Measurements from ENCODE around the gene DYNLT2.
"Not testable (repeated sequence)": the region's sequence is repeated elsewhere in the genome, so short reads cannot be mapped to it uniquely, and the experiment has no call there.

The DYNLT2 gene

DNA sequence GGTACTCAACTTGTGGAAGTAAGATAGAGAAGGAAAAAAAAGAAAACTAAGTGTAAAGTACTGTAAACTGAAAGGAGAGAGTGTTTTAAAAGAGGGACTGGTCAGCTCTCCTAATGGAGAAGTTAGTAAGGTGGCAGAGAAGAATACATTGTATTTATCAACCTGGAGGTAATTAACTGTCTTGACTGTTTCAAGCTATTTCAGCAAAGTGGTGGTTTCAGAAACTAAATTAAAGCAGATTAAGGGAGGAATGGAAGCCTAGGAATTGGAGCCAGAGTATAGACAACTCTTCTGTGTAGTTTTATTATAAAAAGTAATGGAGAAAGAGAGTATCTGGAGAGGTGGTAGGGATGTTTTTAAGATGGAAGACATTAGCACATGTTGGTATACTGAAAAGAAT lies 24.4 kb downstream of the DYNLT2 start:
- no peak for DNase-seq

DNA sequence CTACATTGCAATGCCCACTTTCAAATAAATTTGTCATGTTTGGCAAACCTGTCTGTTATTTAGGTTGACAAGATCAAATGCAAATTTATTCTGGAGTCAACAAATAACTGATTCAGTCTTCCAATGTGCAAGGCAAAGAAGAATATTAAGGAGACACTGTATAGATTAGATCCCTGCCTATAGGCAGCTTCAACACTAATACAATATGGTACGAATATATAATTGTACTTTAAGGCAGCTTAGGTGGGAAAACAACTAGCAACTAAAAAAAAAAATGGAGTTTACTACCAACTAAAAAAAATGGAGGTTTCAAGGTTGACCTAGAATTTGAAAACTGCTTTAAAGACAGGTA lies 25.3 kb downstream of the DYNLT2 start:
- no peak for DNase-seq

DNA sequence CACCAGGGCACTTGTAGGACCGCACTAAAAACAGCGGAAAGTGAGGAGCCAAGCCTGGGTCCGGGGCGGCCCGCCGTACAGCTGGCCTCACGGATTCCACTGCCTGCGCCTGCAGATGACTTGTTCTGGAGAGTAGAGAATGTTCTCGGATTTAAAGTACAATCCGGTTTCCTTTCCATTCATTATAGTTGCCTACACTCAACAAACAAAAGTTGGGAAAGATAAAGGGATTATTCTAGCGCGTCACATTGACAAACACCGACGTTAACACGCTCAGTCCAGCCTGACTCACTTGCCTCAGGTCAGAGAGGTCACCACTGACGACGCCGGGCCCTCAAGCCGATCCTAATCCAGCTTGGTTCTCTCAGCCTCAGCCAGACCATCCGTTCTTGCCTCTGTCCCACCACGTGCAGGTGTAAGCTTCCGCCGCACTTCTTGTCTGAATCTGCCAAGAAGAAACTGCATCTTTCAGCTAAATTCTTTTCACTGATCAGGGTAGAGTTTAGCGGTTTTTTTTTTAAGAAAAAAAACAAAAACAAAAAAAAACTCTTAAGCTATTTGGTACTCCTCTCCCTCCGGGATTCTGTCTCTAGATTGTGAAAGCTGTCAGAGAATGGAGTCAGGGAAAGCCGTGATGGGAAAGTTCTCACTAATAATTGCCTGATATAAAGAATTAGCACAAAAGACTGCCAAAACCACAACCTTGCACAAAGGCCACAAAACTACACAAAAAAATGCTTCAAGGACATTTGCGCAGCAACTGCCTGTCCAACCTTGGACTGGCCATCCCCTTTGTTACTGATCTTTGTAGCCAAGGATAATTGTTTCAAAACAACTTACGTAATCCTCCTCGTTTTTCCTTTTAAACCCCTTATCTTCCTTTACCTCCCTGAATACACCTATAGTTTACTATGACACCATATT lies 26.0 kb downstream of the DYNLT2 start:
- no peak for DNase-seq

DNA sequence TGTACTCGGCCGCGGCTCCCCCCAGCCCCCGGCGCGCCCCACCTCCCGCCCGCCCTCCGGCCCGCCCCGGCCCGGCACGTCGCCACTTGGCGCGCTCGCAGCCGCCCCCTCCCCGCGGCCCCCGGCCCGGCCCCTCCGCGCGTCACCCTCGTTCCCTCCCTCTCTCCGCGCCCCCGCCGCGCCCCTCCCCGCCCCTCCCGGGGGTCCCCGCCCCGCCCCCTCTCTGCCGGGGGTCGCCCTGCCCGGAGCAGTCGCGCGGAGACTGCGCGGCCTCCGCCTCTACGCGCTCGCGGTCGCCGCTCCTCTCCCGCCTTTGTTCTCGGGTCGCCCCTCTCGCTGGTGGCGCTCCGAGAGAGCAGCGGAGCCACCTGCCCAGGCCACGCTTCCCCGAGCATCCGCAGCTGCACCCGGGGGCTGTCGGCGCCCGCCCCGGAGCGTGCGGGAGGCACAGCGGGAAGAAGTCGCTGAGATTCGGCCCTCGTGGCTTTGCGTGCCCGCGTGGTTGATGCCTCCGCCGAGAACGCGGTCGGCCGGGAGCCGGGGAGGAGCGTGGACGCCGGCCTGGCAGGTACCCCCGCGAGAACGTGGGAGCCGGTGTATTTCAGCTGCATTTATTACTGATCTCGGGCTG lies 26.8 kb downstream of the DYNLT2 start, which contains the start of gene PHF10:
TSS of gene PHF10 (minus strand) at position 7 of the 631 bp plus-strand sequence. CDS start 569 bp downstream, outside the sequence.
- DNase-seq: peak; percentile 63

- peak; percentile 37 for DNase-seq
Observed at GRCh38 chr6:169723991-169724493, 27.3 kb downstream of the DYNLT2 start.

- peak; percentile 58 for DNase-seq
Observed at GRCh38 chr6:169723200-169723909, 28.0 kb downstream of the DYNLT2 start.

- peak; percentile 20 for DNase-seq
Observed at GRCh38 chr6:169722362-169723199, 28.8 kb downstream of the DYNLT2 start.

DNA sequence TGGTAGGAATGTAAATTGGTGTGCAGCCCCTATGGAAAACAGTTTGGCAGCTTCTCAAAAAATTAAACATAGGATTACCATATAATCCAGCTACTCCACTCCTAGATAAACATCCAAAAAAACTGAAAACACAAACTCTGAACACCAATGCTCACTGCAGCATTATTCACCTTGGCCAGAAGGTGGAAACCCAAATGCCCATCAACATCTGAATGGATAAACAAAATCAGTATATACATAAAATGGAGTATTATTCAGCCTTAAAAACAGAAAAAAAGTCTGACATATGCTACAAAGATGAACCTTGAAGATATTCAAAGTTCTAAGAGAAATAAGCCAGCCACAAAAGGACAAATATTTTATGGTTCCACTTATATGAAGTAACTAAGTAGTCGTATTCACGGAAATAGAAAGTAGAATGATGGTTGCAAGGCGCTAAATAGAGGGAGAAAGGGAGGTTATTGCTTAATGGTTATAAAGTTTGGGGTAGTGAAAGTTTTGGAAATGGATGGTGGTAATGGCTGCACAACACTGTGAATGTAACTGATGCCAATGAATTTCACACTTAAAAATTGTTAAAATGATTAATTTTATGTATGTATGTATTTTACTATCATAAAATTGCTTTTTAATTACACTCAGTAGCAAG lies 31.0 kb downstream of the DYNLT2 start:
- no peak for DNase-seq

GRCh38 chr6:169719117-169719516 lies 32.3 kb downstream of the DYNLT2 start:
- DNase-seq: no peak

DNA sequence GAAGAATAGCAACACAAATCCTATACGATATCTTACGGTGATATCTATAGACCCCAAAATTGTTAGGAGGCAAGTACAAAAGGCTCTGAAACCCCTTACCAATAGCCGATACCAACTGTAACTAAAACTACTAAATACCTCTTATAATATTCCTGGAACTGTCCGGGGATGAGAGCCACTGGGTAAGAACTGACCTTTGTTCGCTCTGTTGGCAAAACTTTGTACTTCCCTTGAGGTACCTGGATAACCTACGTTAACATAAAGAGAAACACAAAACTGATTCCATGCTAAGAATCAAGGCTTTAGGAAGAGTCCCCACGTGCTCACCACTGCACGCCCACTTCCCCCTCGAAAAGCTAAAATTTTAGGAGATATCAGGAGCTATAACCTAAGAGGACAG lies 36.8 kb downstream of the DYNLT2 start:
- DNase-seq: no peak

- DNase-seq: no peak
Observed at GRCh38 chr6:169714178-169714577, 37.2 kb downstream of the DYNLT2 start.

GRCh38 chr6:169710009-169710408 lies 41.4 kb downstream of the DYNLT2 start:
- no peak for DNase-seq

DNA sequence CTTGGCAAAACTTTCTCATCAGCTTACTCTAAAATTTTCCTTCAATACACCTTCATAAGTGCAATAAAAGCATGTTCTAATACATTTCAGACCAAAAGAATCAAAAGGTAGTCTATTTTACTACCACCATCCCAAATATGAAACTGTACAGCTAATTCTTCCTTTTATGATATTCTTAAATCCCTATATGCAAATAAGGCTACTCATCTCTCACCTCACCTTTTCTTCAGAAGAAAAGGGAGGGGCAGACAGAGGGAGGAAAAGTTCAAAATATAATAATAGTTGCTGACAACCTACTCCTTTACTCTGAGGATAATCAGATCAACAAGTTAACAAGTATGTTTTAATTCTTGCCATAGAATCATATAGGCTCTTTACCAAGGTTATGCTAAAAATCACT lies 42.1 kb downstream of the DYNLT2 start:
- DNase-seq: no peak

- no peak for DNase-seq
Observed at GRCh38 chr6:169707772-169708171, 43.6 kb downstream of the DYNLT2 start.

DNA sequence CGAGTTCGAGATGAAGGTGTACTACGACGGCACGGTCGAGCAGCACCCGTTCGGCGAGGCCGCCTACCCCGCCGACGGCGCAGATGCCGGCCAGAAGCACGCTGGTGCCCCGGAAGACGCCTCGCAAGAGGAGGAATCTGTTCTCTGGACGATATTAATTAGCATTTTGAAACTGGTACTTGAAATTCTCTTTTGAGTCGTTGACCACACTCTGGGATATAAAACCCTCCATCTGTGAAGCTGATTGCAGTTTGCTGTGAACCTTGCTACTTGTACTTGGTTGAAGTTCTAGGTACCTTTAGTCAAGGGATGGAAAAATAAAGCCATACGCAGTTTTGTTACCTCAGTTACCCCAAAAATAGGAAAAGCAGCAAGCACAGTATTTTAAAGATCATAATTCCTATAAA lies 48.5 kb downstream of the DYNLT2 start:
- peak; percentile 21 for DNase-seq

GRCh38 chr6:169701954-169702839 lies 49.2 kb downstream of the DYNLT2 start, which contains the start of the genes C6orf120 and WDR27:
TSS of gene C6orf120 (plus strand) at chr6:169702126. CDS start at chr6:169702460, 334 bp downstream.
TSS of gene WDR27 (minus strand) at chr6:169702029. CDS start at chr6:169689005, 13,024 bp downstream.
- DNase-seq: peak; percentile 95

GRCh38 chr6:169701311-169701953 lies 49.9 kb downstream of the DYNLT2 start:
- no peak for DNase-seq

GRCh38 chr6:169700296-169700695 lies 51.1 kb downstream of the DYNLT2 start:
- no peak for DNase-seq

- DNase-seq: not testable (repeated sequence)
Observed at GRCh38 chr6:169697115-169697514, 54.3 kb downstream of the DYNLT2 start.

- DNase-seq: no peak
Observed at GRCh38 chr6:169695131-169695530, 56.2 kb downstream of the DYNLT2 start.

Data from T-helper 9 cell (primary cell).